ENCODE measurements around the gene PCDH1. TPM values are rescaled to one million over a fixed set of nuclear protein-coding genes. Genes with fewer than 3 reads are reported as not detected.

Gene PCDH1
- total RNA-seq, 2 donors from 2014 or later: 24.9 to 31.3 TPM

- H3K4me3 ChIP-seq: no peak overlapping the region
- ATAC-seq (no peak), DNase-seq (peak in 3 of 4 donors; percentile 52 to 61 (median 54))
- no peak overlapping the region for H3K27ac ChIP-seq
- TF ChIP-seq POLR2A (IDR thresholded peaks at IDR 0.05): no peak
- TF ChIP-seq CTCF (IDR thresholded peaks at IDR 0.05): no peak
- intact Hi-C loops (cut with DNase I): loop anchor here (10.0 kb wide), 1 partner anchor 71 kb away; the partner anchor contains the start of gene PCDH12
- peaks cover 0 to 21% of the 10 kb centered on the region in 2 donors for H3K27me3 ChIP-seq
- no peaks in the 10 kb centered on the region for H3K9me3 ChIP-seq
- 4 to 6% methylated on average over 16 to 35 of the region's 35 CpGs for WGBS, 2 donors
- peaks cover 26% of the 10 kb centered on the region for H3K4me1 ChIP-seq
- no peaks in the 10 kb centered on the region for H3K36me3 ChIP-seq (replicated peaks in 1 of 2; ENCODE audit: insufficient read depth in 1 of 2, low read depth in 2 of 2)
Measured at GRCh38 chr5:141883184-141883891, 5.1 kb upstream of the PCDH1 start.

- DNase-seq (peak in 2 of 4 donors; percentile 32), ATAC-seq (no peak)
- Histone ChIP-seq H3K9me3 (no peaks in the 10 kb centered on the region), H3K36me3 (replicated peaks in 1 of 2; ENCODE audit: insufficient read depth in 1 of 2, low read depth in 2 of 2) (no peaks in the 10 kb centered on the region), H3K4me3 (no peak overlapping the region), H3K4me1 (peaks cover 26% of the 10 kb centered on the region), H3K27ac (no peak overlapping the region), H3K27me3 (peaks cover 0 to 21% of the 10 kb centered on the region in 2 donors)
- TF ChIP-seq POLR2A (IDR thresholded peaks at IDR 0.05): no peak
- no peak for TF ChIP-seq CTCF (IDR thresholded peaks at IDR 0.05)
- WGBS, 2 donors: 8 to 11% methylated on average over 13 of the region's 13 CpGs
- intact Hi-C loops (cut with DNase I): loop anchor here (10.0 kb wide), 1 partner anchor 72 kb away; the partner anchor contains the start of gene PCDH12
Measured at GRCh38 chr5:141882594-141883183, 4.5 kb upstream of the PCDH1 start.

- no peak overlapping the region for H3K27ac ChIP-seq
- intact Hi-C loops (cut with DNase I): loop anchor here (10.0 kb wide), 1 partner anchor 73 kb away; the partner anchor contains the start of gene PCDH12
- no peak for ATAC-seq
Measured at GRCh38 chr5:141881886-141882285, 3.7 kb upstream of the PCDH1 start.

GRCh38 chr5:141880961-141881801 is 3.0 kb upstream of the PCDH1 start:
- Histone ChIP-seq H3K4me3 (no peak overlapping the region), H3K9me3 (no peaks in the 10 kb centered on the region), H3K36me3 (replicated peaks in 1 of 2; ENCODE audit: insufficient read depth in 1 of 2, low read depth in 2 of 2) (no peaks in the 10 kb centered on the region), H3K4me1 (peaks cover 39% of the 10 kb centered on the region), H3K27me3 (peaks cover 0 to 21% of the 10 kb centered on the region in 2 donors), H3K27ac (peak overlapping the region in 1 of 4 donors; percentile 25)
- ATAC-seq (no peak), DNase-seq (no peak)
- intact Hi-C loops (cut with DNase I): loop anchor here (10.0 kb wide), 1 partner anchor 74 kb away; the partner anchor contains the start of gene PCDH12
- 13 to 26% methylated on average over 8 of the region's 8 CpGs for WGBS, 2 donors
- TF ChIP-seq POLR2A (IDR thresholded peaks at IDR 0.05): no peak
- TF ChIP-seq CTCF (IDR thresholded peaks at IDR 0.05): no peak

More at GRCh38 chr5:141881886-141882285, 3.7 kb upstream of the PCDH1 start:
- DNase-seq: no peak
- peaks cover 32% of the 10 kb centered on the region for H3K4me1 ChIP-seq
- no peak overlapping the region for H3K4me3 ChIP-seq
- WGBS, 2 donors: 16 to 28% methylated on average over 4 of the region's 4 CpGs
- H3K27me3 ChIP-seq: peaks cover 0 to 21% of the 10 kb centered on the region in 2 donors
- TF ChIP-seq POLR2A (IDR thresholded peaks at IDR 0.05): no peak
- TF ChIP-seq CTCF (IDR thresholded peaks at IDR 0.05): no peak
- H3K36me3 ChIP-seq (replicated peaks in 1 of 2; ENCODE audit: insufficient read depth in 1 of 2, low read depth in 2 of 2): no peaks in the 10 kb centered on the region
- no peaks in the 10 kb centered on the region for H3K9me3 ChIP-seq

Data from body of pancreas (tissue), 4 donors.